ENCODE data around the gene TNFSF4.

DNA sequence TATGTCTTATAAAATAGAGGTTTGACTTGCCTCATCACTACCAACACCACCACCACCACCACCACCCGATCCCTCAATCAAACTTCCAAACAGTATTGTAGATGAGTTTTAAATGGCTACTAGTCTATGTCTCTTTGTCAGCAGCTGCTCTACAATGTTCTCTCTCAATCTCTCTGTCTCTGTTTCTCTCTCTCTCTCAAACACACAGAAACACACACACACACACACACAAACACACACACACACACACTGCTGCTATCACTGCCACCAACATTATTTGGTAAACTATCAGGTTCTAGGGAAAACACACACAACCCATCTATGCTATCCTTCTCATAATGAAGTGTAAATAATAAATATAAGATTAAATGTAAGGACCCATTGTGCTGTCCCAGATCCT lies 2.4 kb downstream of the TNFSF4 start:
- TF ChIP-seq, protein P1, sequence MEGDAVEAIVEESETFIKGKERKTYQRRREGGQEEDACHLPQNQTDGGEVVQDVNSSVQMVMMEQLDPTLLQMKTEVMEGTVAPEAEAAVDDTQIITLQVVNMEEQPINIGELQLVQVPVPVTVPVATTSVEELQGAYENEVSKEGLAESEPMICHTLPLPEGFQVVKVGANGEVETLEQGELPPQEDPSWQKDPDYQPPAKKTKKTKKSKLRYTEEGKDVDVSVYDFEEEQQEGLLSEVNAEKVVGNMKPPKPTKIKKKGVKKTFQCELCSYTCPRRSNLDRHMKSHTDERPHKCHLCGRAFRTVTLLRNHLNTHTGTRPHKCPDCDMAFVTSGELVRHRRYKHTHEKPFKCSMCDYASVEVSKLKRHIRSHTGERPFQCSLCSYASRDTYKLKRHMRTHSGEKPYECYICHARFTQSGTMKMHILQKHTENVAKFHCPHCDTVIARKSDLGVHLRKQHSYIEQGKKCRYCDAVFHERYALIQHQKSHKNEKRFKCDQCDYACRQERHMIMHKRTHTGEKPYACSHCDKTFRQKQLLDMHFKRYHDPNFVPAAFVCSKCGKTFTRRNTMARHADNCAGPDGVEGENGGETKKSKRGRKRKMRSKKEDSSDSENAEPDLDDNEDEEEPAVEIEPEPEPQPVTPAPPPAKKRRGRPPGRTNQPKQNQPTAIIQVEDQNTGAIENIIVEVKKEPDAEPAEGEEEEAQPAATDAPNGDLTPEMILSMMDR (IDR thresholded peaks at IDR 0.05; ENCODE audit: low read depth, low read length): no peak
- TF ChIP-seq EZH2phosphoT487 (IDR thresholded peaks at IDR 0.05; ENCODE audit: low read depth): no peak

Measured in OCI-LY3 (cell line).